ENCODE measurements around the gene OSTN.

The OSTN gene

GRCh38 chr3:191296041-191296541 is 97.0 kb downstream of the OSTN start (continued):
- TF ChIP-seq CSRNP3 (CRISPR knock-in tag; IDR thresholded peaks at IDR 0.05) (no peak), POU6F1 (CRISPR knock-in tag; IDR thresholded peaks at IDR 0.05; ENCODE audit: borderline replicate concordance, low read depth) (no peak), ZFP3 (CRISPR knock-in tag; IDR thresholded peaks at IDR 0.05) (no peak), PPARA (CRISPR knock-in tag; IDR thresholded peaks at IDR 0.05; ENCODE audit: borderline replicate concordance) (no peak)

GRCh38 chr3:191298846-191299245 is 99.8 kb downstream of the OSTN start:
- no peak for ATAC-seq
- TF ChIP-seq ISL1 (CRISPR knock-in tag; IDR thresholded peaks at IDR 0.05): no peak
- TF ChIP-seq ARNTL (CRISPR knock-in tag; IDR thresholded peaks at IDR 0.05; ENCODE audit: borderline replicate concordance, low read depth): no peak
- no peak for TF ChIP-seq TSHZ2 (CRISPR knock-in tag; IDR thresholded peaks at IDR 0.05)
- TF ChIP-seq TOX (CRISPR knock-in tag; IDR thresholded peaks at IDR 0.05; ENCODE audit: borderline replicate concordance): no peak

- no peak for TF ChIP-seq CSDC2 (CRISPR knock-in tag; IDR thresholded peaks at IDR 0.05)
- no peak for TF ChIP-seq SNAI2 (CRISPR knock-in tag; IDR thresholded peaks at IDR 0.05)
- no peak for TF ChIP-seq ZNF8 (CRISPR knock-in tag; IDR thresholded peaks at IDR 0.05)
- no peak for TF ChIP-seq ARNTL (CRISPR knock-in tag; IDR thresholded peaks at IDR 0.05; ENCODE audit: borderline replicate concordance, low read depth)
- no peak for TF ChIP-seq CSRNP3 (CRISPR knock-in tag; IDR thresholded peaks at IDR 0.05)
- TF ChIP-seq ZFP3 (CRISPR knock-in tag; IDR thresholded peaks at IDR 0.05): no peak
- no peak for TF ChIP-seq ZFP30 (CRISPR knock-in tag; IDR thresholded peaks at IDR 0.05)
- TF ChIP-seq BACH2 (CRISPR knock-in tag; IDR thresholded peaks at IDR 0.05; ENCODE audit: borderline replicate concordance): no peak
- TF ChIP-seq PPARA (CRISPR knock-in tag; IDR thresholded peaks at IDR 0.05; ENCODE audit: borderline replicate concordance): no peak
- no peak for TF ChIP-seq POU6F1 (CRISPR knock-in tag; IDR thresholded peaks at IDR 0.05; ENCODE audit: borderline replicate concordance, low read depth)
- no peak for TF ChIP-seq TCF4 (CRISPR knock-in tag; IDR thresholded peaks at IDR 0.05; ENCODE audit: borderline replicate concordance)
- no peak for TF ChIP-seq RARB (CRISPR knock-in tag; IDR thresholded peaks at IDR 0.05)
- no peak for TF ChIP-seq TSHZ2 (CRISPR knock-in tag; IDR thresholded peaks at IDR 0.05)
- no peak for TF ChIP-seq ZNF565 (CRISPR knock-in tag; conservative IDR thresholded peaks at IDR 0.05; ENCODE audit: low read depth)
- TF ChIP-seq ESRRG (CRISPR knock-in tag; IDR thresholded peaks at IDR 0.05): no peak
- ATAC-seq: no peak
Observed at GRCh38 chr3:191300422-191300821, 101.4 kb downstream of the OSTN start.

Measured in SK-N-SH treated with all-trans-retinoic acid at 6 μM for 48 hours (cell line).